Smooth muscle cell of the brain vasculature (primary cell): Measurements from ENCODE around the gene ACTN4.
"Not testable (repeated sequence)": the region's sequence is repeated elsewhere in the genome, so short reads cannot be mapped to it uniquely, and the experiment has no call there.

Experiments used
- DNase-seq: peaks from one replicate; pipeline ENCODE4 v3.0.0-alpha.2; 2012; ENCODE audit warnings: low read depth, low spot score

The ACTN4 gene

DNA sequence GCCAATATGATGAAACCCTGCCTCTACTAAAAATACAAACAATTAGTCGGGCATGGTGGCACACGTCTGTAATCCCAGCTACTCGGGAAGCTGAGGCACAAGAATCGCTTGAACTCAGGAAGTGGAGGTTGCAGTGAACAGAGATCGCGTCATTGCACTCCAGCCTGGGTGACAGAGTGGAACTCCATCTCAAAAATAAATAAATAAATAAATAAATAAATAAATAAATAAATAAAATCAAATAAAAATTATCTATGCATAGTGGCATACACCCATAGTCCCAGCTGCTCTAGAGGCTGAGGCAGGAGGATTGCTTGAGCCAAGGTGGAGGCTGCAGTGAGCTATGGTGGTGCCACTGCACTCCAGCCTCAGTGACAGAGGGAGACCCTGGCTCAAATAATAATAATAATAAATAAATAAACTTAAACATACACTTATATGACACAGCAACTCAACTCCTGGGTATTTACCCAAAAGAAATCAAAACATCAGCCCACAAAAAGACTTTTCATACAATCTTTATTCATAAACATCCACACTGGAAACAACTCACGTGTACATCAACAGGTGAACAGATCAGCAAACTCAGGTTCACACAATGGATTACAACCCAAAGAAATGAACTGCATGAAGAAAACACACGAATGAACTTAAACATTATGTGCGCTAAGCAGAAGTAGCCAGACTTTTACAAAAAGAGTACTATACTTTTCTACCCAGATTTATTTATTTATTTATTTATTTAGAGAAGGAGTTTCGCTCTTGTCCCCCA, 119.0 kb downstream of the ACTN4 start:
- no peak for DNase-seq

- DNase-seq, result peak; percentile 45
These were observed 122.3 kb downstream of the ACTN4 start for GRCh38 chr19:38769635-38770211.

DNA sequence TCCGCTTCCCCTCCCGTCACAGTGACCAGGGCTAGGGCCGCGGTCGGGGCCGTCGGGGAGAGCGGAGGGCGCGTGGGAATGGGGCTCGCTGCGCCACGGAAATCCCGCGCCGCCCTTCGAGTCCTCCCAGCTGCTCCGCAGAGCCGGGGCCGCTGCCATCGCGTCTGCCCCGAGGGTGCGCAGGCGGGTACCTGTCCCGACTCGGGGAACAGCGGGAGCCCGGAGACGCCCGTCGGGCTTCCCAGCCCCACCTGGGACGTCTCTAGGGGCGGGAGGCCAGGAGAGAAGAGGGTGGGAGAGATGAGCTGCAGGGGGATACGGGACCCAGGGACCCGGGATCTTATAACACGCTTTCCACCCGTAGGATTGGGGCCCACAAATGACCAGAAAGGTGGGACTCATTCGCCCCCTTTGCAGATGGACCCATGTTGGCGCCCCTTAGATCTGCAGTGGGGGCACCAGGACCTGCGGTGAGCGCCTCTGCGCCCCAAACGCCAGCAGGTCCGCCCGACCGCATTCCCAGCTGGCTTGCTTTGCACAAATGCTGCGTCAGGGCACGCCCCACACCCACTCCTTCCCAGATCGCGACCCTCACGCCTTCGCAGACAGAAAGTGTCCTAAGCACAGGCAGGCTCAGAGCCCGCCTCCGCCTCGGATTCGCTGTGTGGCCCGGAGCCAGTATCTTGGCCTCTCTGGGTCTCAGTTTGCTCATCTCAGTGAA, 122.9 kb downstream of the ACTN4 start:
- DNase-seq, result not testable (repeated sequence)

DNA sequence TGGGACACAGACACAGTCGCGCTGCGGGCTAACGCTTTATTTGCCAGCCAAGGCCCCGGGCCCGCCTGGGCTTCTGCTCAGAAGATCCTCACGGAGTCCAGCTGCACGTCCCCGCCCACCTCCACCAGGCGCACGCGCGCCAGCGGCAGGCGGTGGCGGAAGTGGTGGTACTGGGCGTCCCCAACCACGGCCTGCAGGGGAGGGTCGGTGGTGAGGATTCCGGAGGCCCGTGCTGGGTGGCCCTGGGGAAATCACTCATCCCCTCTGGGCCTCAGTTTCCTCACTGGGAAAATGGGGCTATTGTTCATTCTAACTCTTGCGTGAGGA, 123.5 kb downstream of the ACTN4 start:
- DNase-seq, result not testable (repeated sequence)

DNA sequence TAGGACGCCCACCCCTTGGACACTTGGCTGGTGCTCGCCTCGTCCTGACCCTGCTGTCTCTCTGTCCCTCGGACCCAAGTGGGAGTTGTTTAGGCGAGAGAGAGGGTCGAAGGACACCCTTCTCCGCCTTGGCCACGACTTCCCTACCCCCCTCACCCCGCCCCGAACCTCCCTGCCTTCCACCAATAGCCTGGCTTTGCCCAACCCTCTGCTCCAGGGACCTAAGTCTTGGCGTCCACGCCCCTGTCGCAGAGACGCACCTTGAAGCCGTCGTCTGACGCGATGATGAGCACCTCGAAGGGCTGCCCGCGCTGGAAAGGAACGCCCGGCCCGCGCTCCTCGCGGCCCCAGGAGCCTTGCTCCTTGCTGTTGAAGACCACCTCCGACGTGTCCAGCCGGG, 124.1 kb downstream of the ACTN4 start:
- DNase-seq, result not testable (repeated sequence)

DNA sequence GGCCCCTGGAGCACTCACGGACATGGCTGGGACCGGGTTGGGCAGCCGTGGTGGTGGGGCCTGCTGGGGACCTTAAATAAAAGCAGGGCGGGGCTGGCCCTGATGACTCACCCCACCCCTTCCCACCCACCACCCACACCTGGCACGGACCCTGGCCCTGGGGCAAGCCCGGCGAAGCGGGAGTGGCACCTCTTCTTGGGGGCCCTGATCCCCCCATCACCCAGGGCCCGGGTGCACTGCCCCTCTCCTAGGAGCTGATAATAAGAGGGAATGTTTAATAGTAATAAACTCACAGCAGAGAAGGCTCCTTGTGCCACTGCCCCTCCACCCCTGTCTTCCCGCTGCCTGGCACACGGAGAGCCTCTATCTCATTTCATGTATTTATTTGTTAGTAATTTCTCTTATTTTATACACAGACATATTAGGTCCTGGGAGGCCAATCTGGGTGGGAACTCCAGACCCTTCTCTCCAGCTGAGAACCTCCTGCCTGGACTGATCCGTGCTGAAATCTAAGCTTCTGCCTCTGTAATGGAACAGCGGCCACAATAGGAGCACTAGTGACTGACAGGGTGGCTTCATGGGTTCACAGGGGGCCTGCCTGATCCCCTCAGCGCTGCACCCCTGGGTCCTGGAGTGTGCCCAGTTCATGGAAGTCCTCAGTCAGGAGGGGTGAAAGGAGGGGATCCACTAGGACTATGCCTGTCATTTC, 126.2 kb downstream of the ACTN4 start, which contains the start of gene LGALS7:
TSS of gene LGALS7 (minus strand) at position 49 of the 709 bp plus-strand sequence. CDS start at position 24, 25 bp downstream.
- no peak for DNase-seq

DNA sequence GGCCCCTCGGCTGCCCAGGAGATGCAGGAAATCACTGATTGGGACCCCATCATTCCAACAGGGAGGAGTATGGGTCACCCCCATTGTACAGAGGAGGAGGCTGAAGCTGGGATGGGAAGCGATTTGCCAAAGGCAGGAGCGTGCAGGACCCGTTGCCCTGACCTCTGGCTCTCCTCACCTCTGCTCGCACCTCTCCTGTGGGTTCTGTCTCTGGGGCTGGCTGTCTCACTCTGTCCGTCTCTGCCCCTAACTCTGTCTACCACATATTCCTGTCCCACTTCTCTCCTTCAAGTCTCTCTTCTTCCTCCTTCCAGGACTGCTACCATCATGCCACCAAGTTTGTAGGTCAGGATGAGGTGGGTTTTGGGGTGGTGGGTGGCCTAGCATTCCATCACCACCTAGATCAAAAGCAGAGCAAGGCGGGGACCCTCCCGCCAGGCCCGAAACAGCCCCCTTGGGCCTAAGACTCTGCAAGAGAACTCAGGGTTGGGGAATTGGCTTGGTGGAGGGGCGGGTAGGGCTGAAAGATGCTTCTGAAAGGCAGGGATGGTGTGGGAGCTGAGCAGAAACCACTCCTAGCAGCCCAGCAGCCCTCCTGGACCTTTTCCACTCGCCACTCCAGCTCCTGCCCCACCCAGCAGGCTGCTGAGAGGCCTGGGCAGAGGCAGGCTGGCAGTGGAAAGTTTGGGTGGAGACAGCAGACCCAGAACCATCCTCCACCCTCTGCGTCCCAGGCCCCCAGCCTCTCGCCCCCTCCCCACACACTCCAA, 126.9 kb downstream of the ACTN4 start:
- no peak for DNase-seq

DNA sequence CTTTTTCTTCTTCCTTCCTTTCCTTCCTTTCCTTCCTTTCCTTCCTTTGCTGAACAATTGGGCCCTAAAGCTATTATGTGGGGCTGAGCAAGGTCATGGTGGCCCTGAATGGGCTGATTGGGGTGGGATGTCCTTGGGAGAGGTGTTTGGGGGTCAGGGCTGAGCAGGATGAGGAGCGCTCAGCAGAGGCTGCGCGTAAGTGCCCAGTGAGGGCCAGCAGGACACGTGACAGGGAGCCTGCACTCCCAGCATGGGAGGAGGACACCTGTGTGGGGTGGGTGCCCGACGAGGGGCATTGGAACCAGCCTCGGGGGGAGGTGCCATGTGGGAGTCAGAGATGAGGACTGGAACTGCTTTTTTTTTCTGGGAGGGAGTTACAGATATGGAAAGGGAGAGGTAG, 131.3 kb downstream of the ACTN4 start:
- DNase-seq, result no peak

GRCh38 chr19:38780443-38780842, 133.0 kb downstream of the ACTN4 start:
- no peak for DNase-seq

DNA sequence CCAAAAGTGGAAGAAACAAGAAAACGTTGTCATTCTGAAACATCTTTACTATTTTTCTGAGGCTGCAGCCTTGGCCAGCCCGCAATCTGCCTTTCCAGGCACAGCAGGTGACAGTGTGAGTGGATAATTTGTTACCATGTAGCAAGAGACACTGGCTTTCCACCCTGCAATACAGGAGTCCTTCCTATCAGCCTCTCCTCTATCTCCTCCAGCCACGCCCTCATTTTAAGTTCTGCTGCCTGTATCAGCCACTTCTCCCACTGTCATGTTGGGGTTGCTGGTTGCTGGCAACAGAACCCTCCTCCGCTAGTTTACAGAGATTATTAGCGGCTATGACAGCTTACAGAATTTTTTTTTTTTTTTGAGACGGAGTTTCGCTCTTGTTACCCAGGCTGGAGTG, 133.6 kb downstream of the ACTN4 start:
- DNase-seq, result no peak
